Measurements from ENCODE around the gene LAMTOR1.

The LAMTOR1 gene

GRCh38 chr11:72067676-72068075, 35.4 kb downstream of the LAMTOR1 start:
- Histone ChIP-seq H3K9me3 (replicated peaks in 1 of 2; ENCODE audit: control insufficient read depth in 2 of 2, insufficient read depth in 1 of 2, low read depth in 1 of 2, low read length in 2 of 2) (no peaks in the 10 kb centered on the region), H2AK5ac (ENCODE audit: low read depth, low read length) (no peak overlapping the region), H2BK12ac (ENCODE audit: low read length) (no peak overlapping the region), H3K23ac (ENCODE audit: low read depth, low read length, poor library complexity) (no peak overlapping the region), H3K4me2 (ENCODE audit: insufficient read depth, low read length, poor library complexity, severe bottlenecking) (no peak overlapping the region), H3K9ac (ENCODE audit: low read depth, low read length, poor library complexity) (no peak overlapping the region), H3K18ac (ENCODE audit: low read length) (no peak overlapping the region), H2BK15ac (ENCODE audit: low read length) (no peak overlapping the region), H3K4me1 (ENCODE audit: control insufficient read depth in 2 of 2, insufficient read depth in 1 of 2, low read depth in 1 of 2, low read length in 2 of 2) (peaks cover 12 to 20% of the 10 kb centered on the region in 2 donors), H3K4ac (ENCODE audit: low read length) (no peak overlapping the region), H2BK5ac (ENCODE audit: low read length) (no peak overlapping the region), H3K79me1 (ENCODE audit: low read depth, low read length) (peaks cover 8% of the 10 kb centered on the region), H2BK120ac (ENCODE audit: low read depth, low read length) (no peak overlapping the region), H3K36me3 (replicated peaks in 1 of 2; ENCODE audit: control insufficient read depth in 2 of 2, insufficient read depth in 2 of 2, low read length in 2 of 2) (peaks cover 6 to 61% of the 10 kb centered on the region in 2 donors), H3K27me3 (ENCODE audit: control insufficient read depth in 3 of 3, insufficient read depth in 3 of 3, low read depth in 1 of 3, low read length in 3 of 3) (no peaks in the 10 kb centered on the region), H2AFZ (ENCODE audit: low read length) (no peak overlapping the region), H3K27ac (replicated peaks; ENCODE audit: low read length) (no peak overlapping the region), H4K8ac (ENCODE audit: low read depth, low read length) (no peak overlapping the region), H3K4me3 (ENCODE audit: low read length in 2 of 2) (no peak overlapping the region), H3K14ac (ENCODE audit: low read length) (no peak overlapping the region), H4K91ac (ENCODE audit: low read depth, low read length, poor library complexity) (no peak overlapping the region)
- DNase-seq (ENCODE audit: low spot score): no peak

DNA sequence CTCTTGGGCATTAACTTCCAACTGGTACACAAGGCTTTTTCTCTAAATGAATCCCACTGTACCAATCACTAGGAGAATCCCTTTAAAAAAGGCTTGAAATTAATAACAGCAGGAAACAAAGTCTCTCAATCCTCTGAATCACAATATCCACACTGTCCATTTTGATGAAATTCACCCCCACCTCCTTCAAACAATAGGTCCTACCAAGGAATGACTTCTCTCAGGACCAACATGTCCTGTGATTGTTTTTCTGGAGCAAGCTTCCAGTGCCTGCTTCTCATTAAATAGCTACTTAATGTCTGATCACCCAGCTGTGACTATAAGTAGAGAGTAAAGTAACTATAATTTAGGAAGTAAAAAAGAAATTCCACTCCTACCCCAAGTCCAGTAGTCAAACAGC, 35.8 kb downstream of the LAMTOR1 start:
- H3K9ac ChIP-seq (ENCODE audit: low read depth, low read length, poor library complexity): no peak overlapping the region
- H3K14ac ChIP-seq (ENCODE audit: low read length): no peak overlapping the region
- H3K4ac ChIP-seq (ENCODE audit: low read length): no peak overlapping the region
- H3K4me2 ChIP-seq (ENCODE audit: insufficient read depth, low read length, poor library complexity, severe bottlenecking): no peak overlapping the region
- no peak overlapping the region for H2BK120ac ChIP-seq (ENCODE audit: low read depth, low read length)
- H3K27ac ChIP-seq (replicated peaks; ENCODE audit: low read length): no peak overlapping the region
- H3K9me3 ChIP-seq (replicated peaks in 1 of 2; ENCODE audit: control insufficient read depth in 2 of 2, insufficient read depth in 1 of 2, low read depth in 1 of 2, low read length in 2 of 2): no peaks in the 10 kb centered on the region
- no peaks in the 10 kb centered on the region for H3K27me3 ChIP-seq (ENCODE audit: control insufficient read depth in 3 of 3, insufficient read depth in 3 of 3, low read depth in 1 of 3, low read length in 3 of 3)
- H3K36me3 ChIP-seq (replicated peaks in 1 of 2; ENCODE audit: control insufficient read depth in 2 of 2, insufficient read depth in 2 of 2, low read length in 2 of 2): peaks cover 6 to 65% of the 10 kb centered on the region in 2 donors
- peaks cover 9 to 17% of the 10 kb centered on the region in 2 donors for H3K4me1 ChIP-seq (ENCODE audit: control insufficient read depth in 2 of 2, insufficient read depth in 1 of 2, low read depth in 1 of 2, low read length in 2 of 2)
- H4K91ac ChIP-seq (ENCODE audit: low read depth, low read length, poor library complexity): no peak overlapping the region
- peaks cover 6% of the 10 kb centered on the region for H3K79me1 ChIP-seq (ENCODE audit: low read depth, low read length)
- H2AFZ ChIP-seq (ENCODE audit: low read length): no peak overlapping the region
- no peak overlapping the region for H2BK15ac ChIP-seq (ENCODE audit: low read length)
- H3K4me3 ChIP-seq (ENCODE audit: low read length in 2 of 2): no peak overlapping the region
- no peak overlapping the region for H4K8ac ChIP-seq (ENCODE audit: low read depth, low read length)
- no peak overlapping the region for H2AK5ac ChIP-seq (ENCODE audit: low read depth, low read length)
- DNase-seq (ENCODE audit: low spot score): no peak
- H3K23ac ChIP-seq (ENCODE audit: low read depth, low read length, poor library complexity): no peak overlapping the region
- H3K18ac ChIP-seq (ENCODE audit: low read length): no peak overlapping the region
- no peak overlapping the region for H2BK5ac ChIP-seq (ENCODE audit: low read length)
- H2BK12ac ChIP-seq (ENCODE audit: low read length): no peak overlapping the region

GRCh38 chr11:72066855-72067254, 36.2 kb downstream of the LAMTOR1 start:
- H3K4me1 ChIP-seq (ENCODE audit: control insufficient read depth in 2 of 2, insufficient read depth in 1 of 2, low read depth in 1 of 2, low read length in 2 of 2): peaks cover 5 to 13% of the 10 kb centered on the region in 2 donors
- no peaks in the 10 kb centered on the region for H3K27me3 ChIP-seq (ENCODE audit: control insufficient read depth in 3 of 3, insufficient read depth in 3 of 3, low read depth in 1 of 3, low read length in 3 of 3)
- no peak overlapping the region for H2BK5ac ChIP-seq (ENCODE audit: low read length)
- DNase-seq (ENCODE audit: low spot score): no peak
- H3K23ac ChIP-seq (ENCODE audit: low read depth, low read length, poor library complexity): no peak overlapping the region
- H2AFZ ChIP-seq (ENCODE audit: low read length): no peak overlapping the region
- H3K36me3 ChIP-seq (replicated peaks in 1 of 2; ENCODE audit: control insufficient read depth in 2 of 2, insufficient read depth in 2 of 2, low read length in 2 of 2): peaks cover 7 to 69% of the 10 kb centered on the region in 2 donors
- H2BK12ac ChIP-seq (ENCODE audit: low read length): no peak overlapping the region
- H4K8ac ChIP-seq (ENCODE audit: low read depth, low read length): no peak overlapping the region
- H3K9me3 ChIP-seq (replicated peaks in 1 of 2; ENCODE audit: control insufficient read depth in 2 of 2, insufficient read depth in 1 of 2, low read depth in 1 of 2, low read length in 2 of 2): no peaks in the 10 kb centered on the region
- H2BK15ac ChIP-seq (ENCODE audit: low read length): no peak overlapping the region
- H3K79me1 ChIP-seq (ENCODE audit: low read depth, low read length): peaks cover 4% of the 10 kb centered on the region
- H4K91ac ChIP-seq (ENCODE audit: low read depth, low read length, poor library complexity): no peak overlapping the region
- H3K4me2 ChIP-seq (ENCODE audit: insufficient read depth, low read length, poor library complexity, severe bottlenecking): no peak overlapping the region
- no peak overlapping the region for H3K27ac ChIP-seq (replicated peaks; ENCODE audit: low read length)
- no peak overlapping the region for H3K4ac ChIP-seq (ENCODE audit: low read length)
- H2BK120ac ChIP-seq (ENCODE audit: low read depth, low read length): no peak overlapping the region
- no peak overlapping the region for H3K18ac ChIP-seq (ENCODE audit: low read length)
- H3K4me3 ChIP-seq (ENCODE audit: low read length in 2 of 2): no peak overlapping the region
- H3K14ac ChIP-seq (ENCODE audit: low read length): no peak overlapping the region
- no peak overlapping the region for H2AK5ac ChIP-seq (ENCODE audit: low read depth, low read length)
- no peak overlapping the region for H3K9ac ChIP-seq (ENCODE audit: low read depth, low read length, poor library complexity)

DNA sequence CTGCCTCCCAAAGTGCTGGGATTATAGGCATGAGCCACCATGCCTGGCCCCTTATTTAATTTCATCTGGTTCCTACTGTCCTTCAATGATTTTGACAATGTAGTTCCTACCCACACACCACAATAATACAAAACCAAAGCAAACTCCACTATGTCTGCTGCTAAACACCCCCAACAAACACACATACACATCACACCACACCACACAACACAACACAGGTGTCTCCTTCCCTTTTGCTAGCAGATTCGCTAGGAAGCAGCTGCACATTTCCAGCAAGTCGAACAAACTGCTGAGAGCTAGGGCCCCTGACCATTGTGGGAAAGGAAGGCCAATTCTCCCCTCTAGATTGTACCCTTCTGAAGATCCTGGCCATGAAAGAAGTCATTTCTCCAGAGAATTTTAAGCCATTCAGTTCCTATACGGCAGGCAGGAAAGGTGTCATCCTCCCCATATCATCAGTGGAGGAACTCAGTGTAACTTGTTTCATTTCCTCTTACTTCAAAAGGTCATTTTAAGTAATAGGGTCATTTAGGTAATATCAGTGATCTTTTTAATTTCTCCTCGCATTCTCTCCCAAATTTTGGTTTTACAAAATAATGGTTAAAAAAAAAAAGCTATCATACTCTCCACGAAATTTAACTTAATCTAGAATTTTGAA, 41.2 kb downstream of the LAMTOR1 start:
- Histone ChIP-seq H2BK5ac (ENCODE audit: low read length) (no peak overlapping the region), H4K91ac (ENCODE audit: low read depth, low read length, poor library complexity) (no peak overlapping the region), H3K36me3 (replicated peaks in 1 of 2; ENCODE audit: control insufficient read depth in 2 of 2, insufficient read depth in 2 of 2, low read length in 2 of 2) (peaks cover 5 to 74% of the 10 kb centered on the region in 2 donors), H4K8ac (ENCODE audit: low read depth, low read length) (no peak overlapping the region), H3K9ac (ENCODE audit: low read depth, low read length, poor library complexity) (no peak overlapping the region), H2BK15ac (ENCODE audit: low read length) (no peak overlapping the region), H2AK5ac (ENCODE audit: low read depth, low read length) (no peak overlapping the region), H3K4me1 (ENCODE audit: control insufficient read depth in 2 of 2, insufficient read depth in 1 of 2, low read depth in 1 of 2, low read length in 2 of 2) (peaks cover 0 to 1% of the 10 kb centered on the region in 2 donors), H2BK12ac (ENCODE audit: low read length) (no peak overlapping the region), H3K79me1 (ENCODE audit: low read depth, low read length) (peaks cover 4% of the 10 kb centered on the region), H3K4me2 (ENCODE audit: insufficient read depth, low read length, poor library complexity, severe bottlenecking) (no peak overlapping the region), H3K4ac (ENCODE audit: low read length) (no peak overlapping the region), H2AFZ (ENCODE audit: low read length) (no peak overlapping the region), H3K27me3 (ENCODE audit: control insufficient read depth in 3 of 3, insufficient read depth in 3 of 3, low read depth in 1 of 3, low read length in 3 of 3) (peaks cover 0 to 2% (median 0%) of the 10 kb centered on the region in 3 experiments), H3K18ac (ENCODE audit: low read length) (no peak overlapping the region), H3K4me3 (ENCODE audit: low read length in 2 of 2) (no peak overlapping the region), H3K14ac (ENCODE audit: low read length) (no peak overlapping the region), H3K23ac (ENCODE audit: low read depth, low read length, poor library complexity) (no peak overlapping the region), H2BK120ac (ENCODE audit: low read depth, low read length) (no peak overlapping the region), H3K9me3 (replicated peaks in 1 of 2; ENCODE audit: control insufficient read depth in 2 of 2, insufficient read depth in 1 of 2, low read depth in 1 of 2, low read length in 2 of 2) (no peaks in the 10 kb centered on the region), H3K27ac (replicated peaks; ENCODE audit: low read length) (no peak overlapping the region)
- WGBS, 2 donors (ENCODE audit: extremely low coverage in 2 of 2, insufficient read length in 2 of 2, insufficient replicate concordance in 1 of 2): no CpG with 5 or more reads among the region's 5 CpGs
- no peak for DNase-seq (ENCODE audit: low spot score)

Measured in neuronal stem cell (in vitro differentiated cells).